ENCODE measurements around the gene GPR158. TPM values are rescaled to one million over a fixed set of nuclear protein-coding genes. Genes with fewer than 3 reads are reported as not detected.

GPR158 gene
- total and polyA plus RNA-seq, 2 experiments from 2014 or later: 0.02 to 0.47 TPM

DNA sequence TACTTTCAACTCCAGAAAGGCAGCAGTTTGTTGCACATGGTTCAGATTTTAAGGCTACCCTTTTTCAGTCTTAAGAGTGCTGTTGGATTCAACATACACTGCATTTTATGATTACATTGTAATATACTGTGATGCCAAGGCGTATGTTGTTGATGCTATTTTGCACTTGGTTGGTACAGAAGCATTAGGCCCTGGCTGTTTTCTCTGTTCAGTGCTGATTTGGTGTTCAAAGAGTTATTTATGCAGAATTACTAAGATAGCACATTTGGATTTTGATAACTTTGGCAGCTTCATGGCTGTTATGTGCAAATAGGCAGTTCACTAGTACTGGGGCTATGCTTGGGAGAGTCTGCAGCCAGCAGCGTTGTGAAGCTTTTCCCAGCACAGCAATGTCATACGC is 7.8 kb downstream of the GPR158 start:
- H3K9me2 ChIP-seq (replicated peaks; ENCODE audit: insufficient read depth): no peaks in the 10 kb centered on the region
- no peak overlapping the region for H3K4me2 ChIP-seq
- 79% methylated on average over 3 of the region's 3 CpGs for WGBS (ENCODE audit: low lambda C conversion rate, missing lambda C conversion rate)
- H3K4me1 ChIP-seq (ENCODE audit: insufficient read depth): no peaks in the 10 kb centered on the region
- H3K27ac ChIP-seq: no peak overlapping the region
- H2AFZ ChIP-seq: no peak overlapping the region
- H3K36me3 ChIP-seq (replicated peaks; ENCODE audit: insufficient read depth, low read depth): no peaks in the 10 kb centered on the region
- H4K20me1 ChIP-seq (ENCODE audit: insufficient read depth, poor library complexity, severe bottlenecking): no peaks in the 10 kb centered on the region
- peaks cover 22% of the 10 kb centered on the region for H3K27me3 ChIP-seq
- H3K4me3 ChIP-seq: no peak overlapping the region
- no peaks in the 10 kb centered on the region for H3K79me2 ChIP-seq
- no peak for DNase-seq (ENCODE audit: low spot score)
- TF ChIP-seq, protein P1, sequence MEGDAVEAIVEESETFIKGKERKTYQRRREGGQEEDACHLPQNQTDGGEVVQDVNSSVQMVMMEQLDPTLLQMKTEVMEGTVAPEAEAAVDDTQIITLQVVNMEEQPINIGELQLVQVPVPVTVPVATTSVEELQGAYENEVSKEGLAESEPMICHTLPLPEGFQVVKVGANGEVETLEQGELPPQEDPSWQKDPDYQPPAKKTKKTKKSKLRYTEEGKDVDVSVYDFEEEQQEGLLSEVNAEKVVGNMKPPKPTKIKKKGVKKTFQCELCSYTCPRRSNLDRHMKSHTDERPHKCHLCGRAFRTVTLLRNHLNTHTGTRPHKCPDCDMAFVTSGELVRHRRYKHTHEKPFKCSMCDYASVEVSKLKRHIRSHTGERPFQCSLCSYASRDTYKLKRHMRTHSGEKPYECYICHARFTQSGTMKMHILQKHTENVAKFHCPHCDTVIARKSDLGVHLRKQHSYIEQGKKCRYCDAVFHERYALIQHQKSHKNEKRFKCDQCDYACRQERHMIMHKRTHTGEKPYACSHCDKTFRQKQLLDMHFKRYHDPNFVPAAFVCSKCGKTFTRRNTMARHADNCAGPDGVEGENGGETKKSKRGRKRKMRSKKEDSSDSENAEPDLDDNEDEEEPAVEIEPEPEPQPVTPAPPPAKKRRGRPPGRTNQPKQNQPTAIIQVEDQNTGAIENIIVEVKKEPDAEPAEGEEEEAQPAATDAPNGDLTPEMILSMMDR (IDR thresholded peaks at IDR 0.05; ENCODE audit: poor library complexity): no peak
- no peak for TF ChIP-seq EZH2phosphoT487 (IDR thresholded peaks at IDR 0.05; ENCODE audit: low read depth, severe bottlenecking, unreplicated experiment)
- H3K9me3 ChIP-seq (ENCODE audit: low read depth): no peaks in the 10 kb centered on the region

DNA sequence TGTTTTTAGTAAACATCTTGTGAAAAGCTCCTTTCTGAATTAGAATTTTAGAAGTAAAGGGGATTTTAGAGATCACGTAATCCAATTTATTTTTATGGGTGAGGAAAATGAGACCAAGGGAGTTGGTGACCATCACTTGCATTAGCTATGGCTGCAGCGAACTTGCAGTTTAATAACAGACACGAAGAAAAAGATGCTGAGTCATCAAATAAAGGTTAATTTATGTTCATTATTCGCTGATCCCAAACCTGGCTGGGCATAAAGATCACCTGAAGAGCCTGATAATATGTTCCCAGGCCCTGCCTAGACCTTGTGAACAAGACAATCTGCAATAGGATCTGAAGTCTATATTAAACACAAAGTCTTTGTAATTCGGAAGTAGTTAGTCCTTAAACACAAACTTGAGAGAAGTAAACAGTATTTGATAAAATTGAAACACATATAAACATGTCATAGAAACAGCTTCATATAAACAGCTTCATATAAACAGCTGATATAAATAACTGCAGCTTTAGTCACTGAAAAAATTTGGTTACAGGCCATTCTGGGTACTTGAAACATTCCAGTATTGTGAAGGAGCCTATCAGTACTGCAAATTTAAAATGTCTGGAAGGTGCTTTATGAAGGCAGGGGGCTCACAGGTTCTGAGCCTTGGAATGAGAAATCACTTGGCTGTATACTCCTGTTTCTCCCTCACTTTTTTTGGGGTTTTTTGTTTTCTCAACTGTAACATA is 16.5 kb downstream of the GPR158 start:
- Histone ChIP-seq H3K79me2 (no peaks in the 10 kb centered on the region), H3K27me3 (no peaks in the 10 kb centered on the region), H3K27ac (no peak overlapping the region), H3K9me2 (replicated peaks; ENCODE audit: insufficient read depth) (no peaks in the 10 kb centered on the region), H4K20me1 (ENCODE audit: insufficient read depth, poor library complexity, severe bottlenecking) (no peaks in the 10 kb centered on the region), H3K4me2 (no peak overlapping the region), H3K36me3 (replicated peaks; ENCODE audit: insufficient read depth, low read depth) (no peaks in the 10 kb centered on the region), H3K9me3 (ENCODE audit: low read depth) (no peaks in the 10 kb centered on the region), H3K4me3 (no peak overlapping the region), H3K4me1 (ENCODE audit: insufficient read depth) (no peaks in the 10 kb centered on the region), H2AFZ (no peak overlapping the region)
- WGBS (ENCODE audit: low lambda C conversion rate, missing lambda C conversion rate): 81% methylated on average over 5 of the region's 5 CpGs
- TF ChIP-seq, protein P1 (IDR thresholded peaks at IDR 0.05; ENCODE audit: poor library complexity): no peak
- no peak for TF ChIP-seq EZH2 (IDR thresholded peaks at IDR 0.05; ENCODE audit: borderline replicate concordance)
- no peak for TF ChIP-seq EZH2phosphoT487 (IDR thresholded peaks at IDR 0.05; ENCODE audit: low read depth, severe bottlenecking, unreplicated experiment)
- DNase-seq (ENCODE audit: low spot score): no peak

DNA sequence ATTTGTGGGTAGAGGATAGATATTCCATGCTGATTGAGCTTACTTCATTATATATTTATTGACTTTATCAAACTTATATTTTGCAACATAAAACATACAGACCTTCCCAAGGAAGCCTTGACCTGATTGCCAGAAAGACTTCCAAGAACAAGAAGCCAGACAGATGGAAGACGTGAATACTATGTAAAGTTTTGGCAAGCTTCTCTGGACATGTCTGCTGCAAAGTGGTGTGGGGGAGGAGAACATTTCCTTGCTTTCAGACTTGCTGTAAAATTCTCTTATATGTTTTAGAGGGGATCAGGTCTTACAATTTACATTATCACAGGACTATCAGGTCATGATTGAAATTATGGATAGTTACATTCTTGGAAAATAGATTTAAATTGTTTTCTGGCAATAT is 23.4 kb downstream of the GPR158 start:
- 50% methylated on average over 1 of the region's 1 CpG for WGBS (ENCODE audit: low lambda C conversion rate, missing lambda C conversion rate)
- Histone ChIP-seq H3K36me3 (replicated peaks; ENCODE audit: insufficient read depth, low read depth) (no peaks in the 10 kb centered on the region), H3K79me2 (no peaks in the 10 kb centered on the region), H3K4me1 (ENCODE audit: insufficient read depth) (no peaks in the 10 kb centered on the region), H3K27ac (no peak overlapping the region), H3K4me2 (no peak overlapping the region), H3K9me2 (replicated peaks; ENCODE audit: insufficient read depth) (no peaks in the 10 kb centered on the region), H3K9me3 (ENCODE audit: low read depth) (no peaks in the 10 kb centered on the region), H4K20me1 (ENCODE audit: insufficient read depth, poor library complexity, severe bottlenecking) (no peaks in the 10 kb centered on the region), H3K4me3 (no peak overlapping the region), H3K27me3 (no peaks in the 10 kb centered on the region), H2AFZ (no peak overlapping the region)
- no peak for TF ChIP-seq EZH2 (IDR thresholded peaks at IDR 0.05; ENCODE audit: borderline replicate concordance)
- no peak for TF ChIP-seq EZH2phosphoT487 (IDR thresholded peaks at IDR 0.05; ENCODE audit: low read depth, severe bottlenecking, unreplicated experiment)
- TF ChIP-seq, protein P1 (IDR thresholded peaks at IDR 0.05; ENCODE audit: poor library complexity): no peak
- DNase-seq (ENCODE audit: low spot score): no peak

Measured in hepatocyte (in vitro differentiated cells).